Lower lobe of right lung (tissue), 2 donors: ENCODE measurements around the gene BACH2. TPM values are rescaled to one million over a fixed set of nuclear protein-coding genes. Genes with fewer than 3 reads are reported as not detected.

Experiments
- ATAC-seq, 2 donors: fragments of 200-7000 bp; cut with Tn5 transposase; one replicate each; pipeline ENCODE4 v1.9.1; 2020 to 2022; ENCODE audit warnings: mild to moderate bottlenecking in 2 of 2, moderate library complexity in 2 of 2
- DNase-seq: peaks from one replicate; pipeline ENCODE4 v3.0.0-alpha.2; 2020
- H3K27ac ChIP-seq: fragments of 200-600 bp; one replicate; pipeline ENCODE4 v1.8.0; 2022
- H3K27me3 ChIP-seq: fragments of 200-600 bp; one replicate; pipeline ENCODE4 v1.8.0; 2022; ENCODE audit warnings: low read depth
- H3K36me3 ChIP-seq: fragments of 200-600 bp; one replicate; pipeline ENCODE4 v1.8.0; 2022; ENCODE audit warnings: mild to moderate bottlenecking
- H3K4me1 ChIP-seq: fragments of 200-600 bp; one replicate; pipeline ENCODE4 v1.8.0; 2022
- H3K4me3 ChIP-seq: fragments of 200-600 bp; one replicate; pipeline ENCODE4 v1.8.0; 2022; ENCODE audit warnings: mild to moderate bottlenecking
- H3K9me3 ChIP-seq: fragments of 200-600 bp; one replicate; pipeline ENCODE4 v1.8.0; 2022
- CTCF ChIP-seq: fragments of 200-600 bp; IDR thresholded peaks from one replicate; pipeline ENCODE4 v1.8.0; 2022; ENCODE audit warnings: antibody characterized with exemption, mild to moderate bottlenecking
- intact Hi-C: fragments of 100-400 bp; cut with DNase I; formaldehyde crosslinking; loops from one replicate; pipeline ENCODE4 v1.11.0; 2022
- total RNA-seq: library from RNA; stranded (reverse); fragmentation: NEBNext Ultra II Directional; extraction: Animal tissue kit (Norgen Biotek cat#: 25700); gene quantifications from one replicate; pipeline ENCODE4 v1.2.1, GENCODE V29; 2021
- donor health status: DM: no; HTN: yes; CAD: no; lungs with severe emphysema.

Gene BACH2
- total RNA-seq, 1 donor from 2014 or later, result 6.3 TPM

- no peaks in the 10 kb centered on the region for H3K4me1 ChIP-seq
- intact Hi-C loops, result no loop called here
- H3K27me3 ChIP-seq, result no peaks in the 10 kb centered on the region
- no peak for DNase-seq
- no peaks in the 10 kb centered on the region for H3K36me3 ChIP-seq
- H3K4me3 ChIP-seq, result no peak overlapping the region
- no peaks in the 10 kb centered on the region for H3K9me3 ChIP-seq
- no peak for ATAC-seq
- no peak for TF ChIP-seq CTCF
- H3K27ac ChIP-seq, result no peak overlapping the region
Measured at GRCh38 chr6:90021711-90022110, 274.9 kb downstream of the BACH2 start.

- no peak for DNase-seq
- H3K36me3 ChIP-seq, result no peaks in the 10 kb centered on the region
- no peak for ATAC-seq
- no peak overlapping the region for H3K4me3 ChIP-seq
- no peak for TF ChIP-seq CTCF
- H3K4me1 ChIP-seq, result no peaks in the 10 kb centered on the region
- no peaks in the 10 kb centered on the region for H3K9me3 ChIP-seq
- intact Hi-C loops, result no loop called here
- H3K27me3 ChIP-seq, result no peaks in the 10 kb centered on the region
- H3K27ac ChIP-seq, result no peak overlapping the region
Measured at GRCh38 chr6:90020746-90021145, 275.9 kb downstream of the BACH2 start.

- intact Hi-C loops, result no loop called here
- no peak for DNase-seq
- no peaks in the 10 kb centered on the region for H3K4me1 ChIP-seq
- no peak overlapping the region for H3K27ac ChIP-seq
- no peak for TF ChIP-seq CTCF
- H3K4me3 ChIP-seq, result no peak overlapping the region
- no peaks in the 10 kb centered on the region for H3K9me3 ChIP-seq
- H3K27me3 ChIP-seq, result no peaks in the 10 kb centered on the region
- no peaks in the 10 kb centered on the region for H3K36me3 ChIP-seq
- ATAC-seq, result no peak
Measured at GRCh38 chr6:90019216-90019615, 277.4 kb downstream of the BACH2 start.

- TF ChIP-seq CTCF, result no peak
- no peaks in the 10 kb centered on the region for H3K27me3 ChIP-seq
- no peak for ATAC-seq
- H3K27ac ChIP-seq, result no peak overlapping the region
- no peaks in the 10 kb centered on the region for H3K36me3 ChIP-seq
- DNase-seq, result no peak
- no peaks in the 10 kb centered on the region for H3K9me3 ChIP-seq
- no peak overlapping the region for H3K4me3 ChIP-seq
- H3K4me1 ChIP-seq, result no peaks in the 10 kb centered on the region
- intact Hi-C loops, result no loop called here
Measured at GRCh38 chr6:90015883-90016282, 280.8 kb downstream of the BACH2 start.

- Histone ChIP-seq H3K36me3 (no peaks in the 10 kb centered on the region), H3K9me3 (no peaks in the 10 kb centered on the region), H3K4me3 (no peak overlapping the region), H3K27ac (no peak overlapping the region), H3K4me1 (no peaks in the 10 kb centered on the region), H3K27me3 (no peaks in the 10 kb centered on the region)
- intact Hi-C loops, result no loop called here
- TF ChIP-seq CTCF, result no peak
- ATAC-seq, result no peak
- DNase-seq, result no peak
Measured at GRCh38 chr6:90008908-90009501, 287.6 kb downstream of the BACH2 start.
